Measurements from ENCODE around the gene PTPRM.
"Not testable (repeated sequence)": the region's sequence is repeated elsewhere in the genome, so short reads cannot be mapped to it uniquely, and the experiment has no call there.

Gene PTPRM

DNA sequence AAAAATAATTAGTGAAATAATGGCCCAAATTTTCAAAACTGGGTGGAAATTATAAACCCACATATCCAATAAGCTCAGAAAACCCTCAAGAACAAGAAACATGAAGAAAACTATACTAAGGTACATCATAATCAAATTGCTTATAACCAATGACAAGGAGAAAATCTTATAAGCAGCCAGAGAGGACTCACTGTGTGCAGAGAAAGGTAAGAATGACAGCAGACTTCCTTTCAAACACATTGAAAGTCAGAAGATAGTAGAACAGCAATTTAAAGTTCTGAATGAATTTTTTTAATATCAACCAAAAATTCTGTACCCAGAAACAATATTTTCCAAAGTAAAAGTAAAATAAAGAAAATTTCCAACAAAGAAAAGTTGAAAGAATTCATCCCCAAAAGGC, 844.4 kb downstream of the PTPRM start:
- no peak for DNase-seq (ENCODE audit: low read depth in 1 of 2, low spot score in 1 of 2)

DNA sequence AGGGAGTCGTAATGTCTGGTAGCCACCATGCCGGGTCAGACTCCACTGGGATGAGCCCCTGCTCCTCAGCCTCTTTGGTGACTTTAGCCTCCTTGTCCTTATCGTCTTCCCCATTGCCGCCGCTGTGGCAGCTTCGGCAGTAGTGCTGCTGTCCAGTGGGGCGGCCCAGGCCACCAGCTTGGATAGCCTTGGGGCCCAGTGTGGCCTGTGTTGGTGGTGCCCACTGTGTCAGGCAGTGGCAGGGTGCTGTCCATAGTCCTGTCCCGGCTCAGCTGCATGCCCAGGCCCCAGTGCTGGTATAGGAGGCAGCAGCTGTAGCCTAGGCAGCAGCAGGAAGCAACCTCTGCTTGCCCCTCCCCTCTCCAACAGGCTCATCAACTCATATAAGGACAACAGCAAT, 845.0 kb downstream of the PTPRM start:
- DNase-seq (ENCODE audit: low read depth in 1 of 2, low spot score in 1 of 2) = no peak

DNA sequence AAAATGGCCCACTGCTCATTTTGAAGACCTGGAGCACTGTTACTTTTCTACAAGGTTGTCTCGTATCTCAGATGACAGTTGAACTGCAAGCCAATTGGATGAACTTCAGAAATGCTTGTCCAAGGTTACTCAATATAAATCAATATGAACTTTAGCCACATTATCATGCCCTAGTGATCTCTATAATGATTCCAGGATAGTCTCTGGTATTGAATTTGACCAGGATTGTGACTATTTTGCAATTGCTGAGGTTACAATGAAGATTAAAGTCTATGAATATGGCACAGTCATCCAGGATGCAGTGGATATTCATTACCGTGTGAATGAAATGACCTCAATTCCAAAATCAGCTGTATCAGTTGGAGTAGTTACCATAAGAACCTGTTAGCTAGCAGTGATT, 846.1 kb downstream of the PTPRM start:
- no peak for DNase-seq (ENCODE audit: low read depth in 1 of 2, low spot score in 1 of 2)

DNA sequence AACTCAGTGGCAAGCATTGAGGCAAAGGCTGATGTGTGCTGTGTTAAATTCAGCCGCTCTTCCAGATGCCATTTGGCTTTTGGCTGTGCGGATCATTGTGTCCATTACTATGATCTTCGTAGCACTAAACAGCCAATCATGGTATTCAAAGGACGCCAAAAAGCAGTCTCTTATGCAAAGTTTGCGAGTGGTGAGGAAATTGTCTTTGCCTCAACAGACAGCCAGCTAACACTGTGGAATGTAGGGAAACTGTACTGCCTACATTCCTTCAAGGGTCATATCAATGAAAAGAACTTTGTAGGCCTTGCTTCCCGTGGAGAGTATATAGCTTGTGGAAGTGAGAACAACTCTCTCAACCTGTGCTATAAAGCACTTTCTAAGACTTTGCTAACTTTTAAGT, 846.6 kb downstream of the PTPRM start:
- no peak for DNase-seq (ENCODE audit: low read depth in 1 of 2, low spot score in 1 of 2)

DNA sequence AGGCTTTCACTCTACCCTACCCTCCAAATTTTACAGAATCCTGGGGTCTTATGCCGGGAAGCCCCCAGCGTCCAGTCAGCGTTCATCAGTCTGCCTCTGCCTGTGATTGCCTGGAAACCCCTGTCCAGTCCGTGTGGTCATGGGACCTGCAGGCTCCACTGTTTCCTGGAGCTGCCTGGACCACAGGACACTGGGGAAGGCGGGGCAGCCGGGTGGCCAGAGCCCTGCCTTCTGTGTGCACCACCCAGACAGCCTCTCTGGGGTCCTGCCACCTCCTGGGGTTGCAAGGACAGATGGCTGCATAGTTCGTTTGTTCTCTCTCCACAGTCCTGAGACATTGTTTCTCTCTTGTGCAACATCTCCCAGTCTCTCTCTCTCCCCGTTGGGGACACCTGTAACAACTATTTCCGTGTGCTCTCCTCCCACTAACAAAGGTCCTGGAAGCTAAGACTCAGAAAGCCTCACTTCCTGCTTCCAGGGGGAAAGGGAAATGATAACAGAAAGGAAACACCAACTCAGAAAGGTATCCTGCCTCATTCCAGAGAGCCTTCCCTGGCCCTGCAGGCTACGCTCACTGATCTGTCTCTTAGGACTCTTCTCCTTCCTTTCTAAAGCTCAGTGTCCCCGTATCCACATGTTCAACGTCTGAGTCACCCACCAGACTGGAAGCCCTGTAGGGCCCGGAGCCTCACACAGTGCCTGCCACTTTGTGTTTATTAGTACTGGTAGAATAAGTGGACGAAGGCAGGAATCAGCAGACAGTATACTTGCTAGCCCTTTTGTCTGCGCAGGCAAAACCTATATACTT, 849.3 kb downstream of the PTPRM start:
- no peak for DNase-seq (ENCODE audit: low read depth in 1 of 2, low spot score in 1 of 2)

DNA sequence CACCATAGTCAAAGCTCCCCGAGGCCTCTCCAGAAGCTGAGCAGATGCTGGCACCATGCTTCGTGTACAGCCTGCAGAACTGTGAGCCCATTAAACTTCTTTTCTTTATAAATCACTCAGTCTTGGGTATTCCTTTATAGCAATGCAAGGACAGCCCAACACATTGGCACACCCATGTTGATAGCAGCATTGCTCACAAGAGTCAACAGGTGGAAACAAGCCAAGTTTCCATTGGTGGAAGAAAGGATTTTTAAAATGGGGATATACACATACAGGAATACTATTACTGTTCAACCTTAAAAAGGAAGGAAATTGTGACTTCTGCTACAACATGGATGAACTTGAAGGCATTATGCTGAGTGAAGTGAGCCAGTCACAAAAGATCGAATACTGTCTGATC, 855.3 kb downstream of the PTPRM start:
- DNase-seq (ENCODE audit: low read depth in 1 of 2, low spot score in 1 of 2) = no peak

DNA sequence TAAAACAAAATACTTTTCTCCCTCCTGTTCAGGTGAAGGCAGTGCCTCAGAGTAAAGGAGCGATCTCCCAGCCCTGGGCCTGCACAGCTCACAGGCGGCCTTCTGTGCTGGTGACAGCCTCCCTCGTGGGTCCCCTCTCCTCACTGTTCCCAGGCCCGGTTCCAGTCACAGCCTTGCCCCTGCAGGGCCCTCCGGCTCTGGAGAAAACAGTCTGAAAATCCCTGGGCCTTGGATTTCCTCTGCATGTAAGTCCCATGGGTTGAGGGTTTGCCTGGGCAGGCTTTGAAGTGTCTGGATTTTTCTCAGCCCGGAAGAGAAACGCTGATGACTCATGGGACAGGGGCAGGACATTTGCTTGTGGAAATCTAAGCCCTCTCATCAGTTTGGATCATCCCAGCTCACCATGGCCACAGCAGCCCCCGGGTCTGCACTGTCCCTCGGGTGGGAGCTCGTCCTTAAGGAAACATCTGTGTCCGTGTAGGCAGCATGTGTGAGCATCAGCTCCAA, 856.0 kb downstream of the PTPRM start:
- no peak for DNase-seq (ENCODE audit: low read depth in 1 of 2, low spot score in 1 of 2)

DNA sequence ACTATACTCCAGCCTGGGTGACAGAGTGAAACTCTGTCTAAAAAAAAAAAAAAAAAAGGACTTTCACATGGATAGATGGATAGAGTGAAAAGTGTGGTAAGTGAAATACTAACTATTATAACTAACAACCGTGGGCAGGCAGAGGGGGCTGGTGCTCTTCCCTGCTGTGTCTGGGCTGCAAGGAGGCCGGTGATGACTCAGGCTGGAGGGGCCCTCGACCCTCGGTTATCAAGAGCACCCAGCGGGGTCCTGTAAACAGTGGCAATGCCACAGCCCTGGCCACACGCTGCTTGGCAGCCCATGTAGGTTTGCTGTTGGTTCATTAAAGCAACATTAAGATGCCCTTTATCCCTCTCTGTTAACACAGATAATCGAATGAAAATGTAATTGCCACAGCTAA, 857.4 kb downstream of the PTPRM start:
- no peak for DNase-seq (ENCODE audit: low read depth in 1 of 2, low spot score in 1 of 2)

DNA sequence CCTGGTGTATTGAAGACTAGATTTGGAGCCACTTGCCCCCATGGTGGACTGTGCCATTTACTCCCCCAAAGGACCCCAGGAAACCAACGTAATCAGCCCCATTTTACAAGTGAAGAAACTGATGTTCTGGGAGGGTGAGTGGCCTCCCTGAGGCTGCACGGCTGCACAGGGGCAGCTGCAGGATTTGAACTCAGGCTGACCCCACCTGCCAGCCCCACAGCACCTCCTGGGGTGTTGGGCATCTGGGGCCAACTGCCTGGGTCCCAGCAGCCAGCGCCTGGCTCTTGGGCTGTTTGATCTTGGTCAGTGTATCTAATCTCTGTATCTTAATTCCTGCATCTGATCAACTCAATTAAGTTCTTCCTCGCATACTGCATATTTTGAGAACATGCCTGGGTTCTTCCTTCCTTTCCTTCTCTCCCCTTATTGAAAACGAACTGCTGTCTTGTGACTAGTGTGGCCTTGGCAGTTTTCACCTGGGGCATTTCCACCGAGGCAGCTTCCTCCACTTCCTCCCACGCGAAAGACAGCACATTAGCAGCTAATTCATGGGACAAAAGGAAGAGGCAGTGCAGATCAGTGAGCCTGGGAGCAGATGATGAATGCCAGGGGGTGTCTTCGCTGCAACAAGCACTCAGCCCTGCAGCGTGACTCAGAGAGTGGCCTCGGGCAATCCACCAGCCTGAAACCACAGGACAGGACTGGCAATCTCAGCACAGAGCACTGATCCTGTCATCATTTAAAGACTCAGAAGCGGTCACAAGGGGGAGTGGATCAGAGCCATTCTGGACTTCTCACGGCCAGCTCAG, 858.0 kb downstream of the PTPRM start:
- no peak for DNase-seq (ENCODE audit: low read depth in 1 of 2, low spot score in 1 of 2)

DNA sequence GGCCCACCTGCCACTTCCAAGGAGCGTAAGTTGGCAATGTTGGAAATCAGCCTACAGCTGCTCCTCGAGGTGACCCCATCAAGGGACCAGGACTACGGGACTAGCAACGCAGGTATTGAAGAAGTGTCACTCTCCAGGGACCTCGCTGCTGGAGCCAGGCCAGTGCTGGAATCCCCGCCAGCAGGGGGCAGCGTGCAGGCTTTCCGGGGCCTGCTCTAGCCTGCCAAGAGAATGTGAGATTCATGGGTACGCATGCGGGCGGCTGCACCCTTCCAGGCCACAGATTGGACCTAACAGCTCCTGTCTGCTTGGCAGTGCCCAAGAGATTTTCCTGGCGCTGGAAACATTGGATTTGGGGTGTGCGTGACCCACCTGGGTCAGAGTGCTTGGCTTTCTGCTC, 859.3 kb downstream of the PTPRM start:
- DNase-seq (ENCODE audit: low read depth in 1 of 2, low spot score in 1 of 2) = no peak

DNA sequence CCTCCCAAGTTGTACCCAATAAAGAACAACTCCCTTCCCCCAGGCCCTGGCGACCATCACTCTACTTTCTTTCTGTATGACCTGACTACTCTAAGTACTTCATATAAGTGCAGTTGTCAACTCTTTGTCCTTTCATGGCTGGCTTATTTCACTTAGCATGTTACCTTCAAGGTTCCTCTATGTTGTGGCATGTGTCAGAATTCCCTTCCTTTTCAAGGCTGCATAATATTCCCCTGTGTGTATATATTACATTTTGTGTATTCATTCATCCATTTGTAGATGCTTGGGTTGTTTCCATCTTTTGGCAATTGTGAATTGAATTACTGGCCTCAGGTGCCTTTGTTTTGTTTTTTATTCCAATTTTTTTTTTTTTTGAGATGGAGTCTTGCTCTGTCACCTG, 860.2 kb downstream of the PTPRM start:
- DNase-seq (ENCODE audit: low read depth in 1 of 2, low spot score in 1 of 2) = no peak

DNA sequence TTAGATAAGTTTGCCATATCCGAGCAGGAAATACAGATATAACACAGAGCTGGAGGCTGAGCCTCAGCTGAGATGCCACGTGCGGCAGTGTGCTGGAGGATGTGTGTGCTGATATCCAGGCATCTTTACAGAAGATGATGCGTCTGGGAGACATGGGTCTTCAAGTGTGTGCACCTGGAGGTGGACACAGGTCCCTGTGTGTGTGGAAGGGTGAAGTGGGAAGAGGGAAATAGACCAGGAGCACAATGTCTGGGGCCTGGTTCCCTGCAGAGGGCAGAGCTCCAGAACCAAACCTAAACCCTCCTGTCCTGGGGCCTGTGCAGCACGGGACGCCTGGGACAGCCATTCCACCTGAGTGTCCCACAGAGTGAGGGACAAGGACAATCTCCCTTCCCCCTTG, 861.8 kb downstream of the PTPRM start:
- DNase-seq (ENCODE audit: low read depth in 1 of 2, low spot score in 1 of 2) = no peak

DNA sequence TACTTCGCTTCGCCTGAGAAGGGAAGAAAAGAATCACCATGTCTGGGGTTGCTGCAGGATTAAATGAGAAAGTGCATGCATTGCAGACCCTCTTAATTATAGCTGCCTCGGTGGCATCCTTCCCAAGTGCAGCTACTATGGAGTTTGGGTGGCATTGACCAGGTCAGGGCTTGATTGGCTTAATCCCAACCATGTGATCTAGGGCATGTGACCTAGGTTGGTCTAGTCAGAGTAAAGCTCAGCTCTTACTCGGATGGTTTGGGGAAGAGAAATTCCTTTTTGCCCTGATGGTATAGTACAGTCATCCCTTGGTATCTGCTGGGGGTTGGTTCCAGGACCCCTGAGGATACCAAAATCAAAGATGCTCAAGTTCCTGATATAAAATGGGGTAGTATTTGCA, 863.9 kb downstream of the PTPRM start:
- DNase-seq (ENCODE audit: low read depth in 1 of 2, low spot score in 1 of 2) = no peak

DNA sequence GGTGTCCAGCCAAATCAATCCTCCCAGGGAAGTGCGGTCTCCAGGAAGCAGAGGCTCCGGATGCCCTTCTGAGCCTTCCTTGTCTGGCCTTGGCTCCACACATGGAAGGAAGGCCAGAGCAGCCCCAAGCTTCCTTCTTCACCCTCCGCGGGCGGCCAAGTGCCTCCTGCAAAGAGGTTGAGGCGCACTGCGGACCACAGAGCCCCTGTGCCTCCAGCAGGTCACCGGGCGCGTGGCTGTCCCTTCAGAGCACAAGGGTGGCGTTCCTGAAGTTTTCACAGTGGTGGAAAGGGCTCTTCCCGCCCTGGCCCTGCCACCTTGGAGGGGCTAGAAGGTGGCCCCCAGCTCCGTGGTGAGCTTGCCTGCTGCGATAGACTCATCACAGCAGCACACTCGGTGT, 866.2 kb downstream of the PTPRM start:
- DNase-seq (ENCODE audit: low read depth in 1 of 2, low spot score in 1 of 2) = no peak

DNA sequence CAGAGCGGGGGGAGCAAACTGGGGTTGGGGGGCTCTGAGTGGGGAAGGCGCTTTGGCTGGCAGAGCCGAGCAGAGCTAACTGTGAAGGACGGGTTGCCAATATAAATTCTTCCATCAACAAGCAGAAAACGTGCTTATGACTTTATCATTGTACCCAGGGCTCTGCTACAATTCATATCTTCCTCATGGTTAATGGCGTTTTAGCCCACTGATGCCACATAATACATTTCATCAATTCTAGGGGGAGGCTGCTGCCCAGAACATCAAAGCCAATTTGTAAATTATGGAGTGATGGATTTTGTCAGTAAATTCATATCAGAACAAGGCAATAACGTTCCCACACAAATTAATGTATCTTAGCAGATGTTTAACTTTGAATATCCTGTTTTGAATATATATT, 866.7 kb downstream of the PTPRM start:
- no peak for DNase-seq (ENCODE audit: low read depth in 1 of 2, low spot score in 1 of 2)

DNA sequence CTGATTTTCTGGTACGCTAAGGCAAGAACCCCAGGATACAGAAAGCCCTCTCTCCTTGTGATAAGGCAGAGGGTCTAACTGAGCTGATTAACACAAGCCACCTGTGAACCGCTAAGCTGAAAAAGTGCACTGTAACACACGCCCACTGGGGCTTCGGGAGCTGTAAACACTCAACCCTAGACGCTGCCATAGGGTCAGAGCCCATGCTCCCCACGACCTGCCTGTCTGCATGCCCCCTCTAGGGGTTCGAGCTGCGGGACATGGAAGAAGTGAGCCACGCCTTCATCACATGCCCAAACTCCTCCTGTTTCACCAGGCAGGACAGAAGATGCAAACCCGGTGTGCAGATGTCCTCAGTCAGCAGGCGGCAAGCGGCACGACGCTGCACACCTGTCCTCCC, 868.3 kb downstream of the PTPRM start:
- no peak for DNase-seq (ENCODE audit: low read depth in 1 of 2, low spot score in 1 of 2)

DNA sequence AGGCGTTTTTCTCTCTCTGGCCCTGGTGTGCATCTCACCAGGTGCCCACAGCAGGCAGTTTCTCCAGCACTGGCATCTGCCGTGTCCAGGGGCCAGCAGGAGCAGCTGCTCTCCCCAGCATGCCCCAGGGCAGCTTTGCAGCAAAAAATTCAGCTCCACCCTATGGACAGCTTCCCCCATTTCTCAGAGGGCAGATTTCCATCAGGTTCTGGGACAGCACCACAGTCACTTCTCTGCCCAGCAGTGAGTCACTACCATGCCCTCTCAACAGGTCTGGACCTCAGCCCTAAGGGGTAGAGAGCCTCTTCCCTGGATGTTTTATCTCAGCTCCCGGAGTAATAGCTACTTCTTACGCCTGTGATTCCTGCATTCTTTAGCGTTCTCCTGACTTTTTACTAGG, 871.9 kb downstream of the PTPRM start:
- DNase-seq (ENCODE audit: low read depth in 1 of 2, low spot score in 1 of 2) = no peak

DNA sequence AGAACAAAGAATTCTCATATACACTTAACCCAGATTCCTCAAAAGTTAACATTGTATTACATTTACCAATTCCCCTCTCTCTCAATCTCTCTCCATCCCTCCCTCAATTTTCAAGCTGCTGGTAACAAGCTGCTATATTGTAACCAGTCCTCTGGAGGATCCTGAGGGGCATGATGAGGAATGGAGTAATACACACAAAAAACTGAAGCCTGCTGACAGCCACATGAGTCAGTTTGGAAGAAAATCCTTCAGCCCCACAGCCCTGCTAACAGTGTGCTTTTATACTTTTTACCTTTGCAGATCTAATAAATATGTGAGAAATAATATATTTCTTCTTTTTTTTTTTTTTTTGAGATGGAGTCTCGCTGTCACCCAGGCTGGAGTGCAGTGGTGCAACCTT, 876.4 kb downstream of the PTPRM start:
- DNase-seq (ENCODE audit: low read depth in 1 of 2, low spot score in 1 of 2) = no peak

DNA sequence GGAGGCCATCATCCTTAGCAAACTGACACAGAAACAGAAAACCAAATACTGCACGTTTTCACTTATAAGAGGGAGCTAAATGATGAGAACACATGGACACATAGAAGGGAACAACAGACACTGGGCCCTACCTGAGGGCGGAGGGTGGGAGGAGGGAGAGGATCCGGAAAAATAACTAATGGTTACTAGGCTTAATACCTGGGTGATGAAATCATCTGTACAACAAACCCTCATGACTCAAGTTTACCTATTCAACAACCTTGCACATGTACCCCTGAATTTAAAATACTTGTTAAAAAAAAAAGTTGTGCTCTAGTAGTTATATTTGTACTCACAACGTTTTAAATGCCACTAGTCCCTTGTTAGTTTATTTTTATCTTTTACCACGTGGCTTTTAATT, 879.8 kb downstream of the PTPRM start:
- DNase-seq (ENCODE audit: low read depth in 1 of 2, low spot score in 1 of 2) = not testable (repeated sequence)

DNA sequence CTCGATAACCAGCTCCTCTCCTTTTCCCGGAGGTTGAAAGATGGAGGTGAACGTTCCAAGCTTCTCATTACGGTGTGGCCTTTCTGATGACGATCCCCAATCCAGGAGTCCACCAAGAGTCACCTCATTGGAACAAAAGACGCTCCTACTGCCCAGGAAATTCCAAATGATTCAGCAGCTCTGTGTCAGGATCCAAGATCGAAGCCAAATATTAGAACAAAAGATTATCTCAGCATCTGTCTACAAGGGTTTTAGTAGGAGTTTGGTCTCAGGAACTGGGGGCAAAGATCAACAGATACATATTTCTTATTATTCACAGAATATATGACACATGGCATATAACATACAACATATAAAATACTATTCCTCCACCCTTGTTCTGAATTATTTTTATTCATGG, 881.0 kb downstream of the PTPRM start:
- no peak for DNase-seq (ENCODE audit: low read depth in 1 of 2, low spot score in 1 of 2)

DNA sequence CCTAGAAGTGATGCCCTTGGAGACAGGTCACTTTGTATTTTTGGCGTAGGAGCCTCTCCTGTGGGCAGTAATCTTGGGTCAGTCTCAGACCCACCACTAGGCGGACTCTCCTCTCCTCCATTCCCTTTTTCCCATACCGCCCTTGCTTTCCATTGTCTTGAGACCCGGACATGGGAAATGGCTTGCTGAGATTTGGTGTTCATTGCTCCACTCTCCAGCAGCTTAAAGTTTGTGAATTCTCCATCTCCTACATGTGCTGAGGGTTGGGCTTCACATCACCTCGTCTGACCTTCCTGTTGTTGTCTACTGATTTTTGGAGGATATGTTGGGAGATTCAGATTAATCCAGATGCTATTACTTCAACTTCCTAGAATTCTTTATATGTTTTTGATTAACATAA, 882.9 kb downstream of the PTPRM start:
- DNase-seq (ENCODE audit: low read depth in 1 of 2, low spot score in 1 of 2) = no peak

DNA sequence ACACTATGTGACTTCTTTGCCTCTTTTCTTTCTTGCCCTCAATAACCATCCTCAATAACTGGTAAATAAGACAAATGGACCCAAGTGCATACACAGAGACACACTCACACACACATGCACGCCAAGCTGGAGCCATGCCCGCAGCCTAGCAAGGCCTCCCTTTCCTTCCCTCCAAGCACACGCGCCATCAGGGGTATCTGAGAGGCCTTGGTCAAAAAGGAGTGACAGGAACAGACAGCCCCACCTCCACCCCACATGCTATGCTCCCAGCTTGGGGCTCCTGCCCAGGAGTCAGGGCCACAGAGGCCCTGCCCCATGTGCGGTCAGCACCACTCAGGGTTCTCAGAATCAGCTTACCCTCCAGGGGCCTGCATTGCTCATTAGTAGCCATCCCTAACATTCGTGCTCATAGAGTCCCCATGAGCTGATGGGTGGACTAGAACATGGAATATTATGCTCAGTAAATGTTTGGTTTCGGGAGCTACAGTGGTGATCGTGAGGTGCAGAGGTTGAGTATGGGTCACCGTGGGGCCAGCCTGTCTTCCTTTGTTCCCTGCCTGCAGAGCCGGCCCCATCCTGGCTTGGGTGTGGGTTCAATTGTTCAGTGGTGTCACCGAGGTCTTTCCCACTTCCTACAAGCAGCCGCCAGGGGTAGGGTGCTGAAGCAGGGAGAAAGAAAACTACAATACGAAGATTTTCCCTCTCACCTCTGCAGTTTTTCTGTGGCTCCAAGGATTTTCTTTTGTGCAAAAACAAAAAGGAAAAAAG, 884.0 kb downstream of the PTPRM start:
- no peak for DNase-seq (ENCODE audit: low read depth in 1 of 2, low spot score in 1 of 2)

Data from activated CD4-positive, alpha-beta T cell treated with anti-CD3 and anti-CD28 coated beads, Interleukin-2, amount 50 U/mL, for 24 hours (primary cell).